Stimulated activated naive B cell treated with anti-CD40 and anti-IgM and Interleukin-4, amounts not matched to agents 10 μg/mL and 1 μg/mL and 100 μg/mL, for 72 hours (primary cell): Measurements from ENCODE around the gene SLC22A23.
A peak's percentile ranks its signal among the peaks of the same experiment; 100 is the strongest.
"Not testable (repeated sequence)": the region's sequence is repeated elsewhere in the genome, so short reads cannot be mapped to it uniquely, and the experiment has no call there.

ENCODE experiments used
- ATAC-seq, 2 donors: fragments of 150-1000 bp; cut with Tn5 transposase; replicated peaks; 2 replicates each; pipeline ENCODE4 v1.10.0; 2021; ENCODE audit warnings: moderate library complexity in 1 of 2
- DNase-seq: peaks from one replicate; pipeline ENCODE4 v3.0.0; 2021
- H3K27ac Mint-ChIP-seq: one replicate; pipeline ENCODE4 v1.8.0; 2022; ENCODE audit warnings: mild to moderate bottlenecking, mixed read lengths
- H3K27me3 Mint-ChIP-seq, 2 donors: one replicate each; pipeline ENCODE4 v1.8.0; 2022; ENCODE audit warnings: mixed read lengths in 2 of 2
- H3K36me3 Mint-ChIP-seq, 2 donors: one replicate each; pipeline ENCODE4 v1.8.0; 2022; ENCODE audit warnings: mixed read lengths in 2 of 2, mild to moderate bottlenecking in 1 of 2
- H3K4me1 Mint-ChIP-seq, 2 donors: one replicate each; pipeline ENCODE4 v1.8.0; 2022; ENCODE audit warnings: mixed read lengths in 2 of 2, mild to moderate bottlenecking in 1 of 2
- H3K4me3 Mint-ChIP-seq, 2 donors: one replicate each; pipeline ENCODE4 v1.8.0; 2022; ENCODE audit warnings: mild to moderate bottlenecking in 2 of 2, mixed read lengths in 2 of 2, moderate library complexity in 1 of 2
- H3K9me3 Mint-ChIP-seq, 2 donors: one replicate each; pipeline ENCODE4 v1.8.0; 2022; ENCODE audit warnings: mixed read lengths in 2 of 2, mild to moderate bottlenecking in 1 of 2

The SLC22A23 gene

GRCh38 chr6:3379482-3380060 lies 77.3 kb downstream of the SLC22A23 start:
- no peak for ATAC-seq
- Mint-ChIP-seq H3K27ac (no peak overlapping the region), H3K36me3 (no peaks in the 10 kb centered on the region), H3K4me3 (no peak overlapping the region), H3K4me1 (peaks cover 11 to 32% of the 10 kb centered on the region in 2 donors), H3K27me3 (peaks cover 4 to 23% of the 10 kb centered on the region in 2 donors), H3K9me3 (no peaks in the 10 kb centered on the region)
- DNase-seq, result no peak

- DNase-seq, H3K9me3 Mint-ChIP-seq, ATAC-seq, H3K27ac Mint-ChIP-seq, H3K36me3 Mint-ChIP-seq, H3K4me3 Mint-ChIP-seq: not testable (repeated sequence)
- Mint-ChIP-seq H3K27me3 (peaks cover 4 to 23% of the 10 kb centered on the region in 2 donors), H3K4me1 (peaks cover 9 to 31% of the 10 kb centered on the region in 2 donors)
Measured at GRCh38 chr6:3378808-3379207, 78.0 kb downstream of the SLC22A23 start.

- H3K36me3 Mint-ChIP-seq, H3K27ac Mint-ChIP-seq, H3K9me3 Mint-ChIP-seq, DNase-seq, H3K4me3 Mint-ChIP-seq: not testable (repeated sequence)
- peaks cover 8 to 27% of the 10 kb centered on the region in 2 donors for H3K4me1 Mint-ChIP-seq
- H3K27me3 Mint-ChIP-seq, result peaks cover 4 to 23% of the 10 kb centered on the region in 2 donors
- peak; percentile 87 for ATAC-seq
Measured at GRCh38 chr6:3378398-3378782, 78.5 kb downstream of the SLC22A23 start.

- Mint-ChIP-seq H3K4me3 (no peak overlapping the region), H3K36me3 (no peaks in the 10 kb centered on the region), H3K27ac (no peak overlapping the region), H3K4me1 (peaks cover 8 to 21% of the 10 kb centered on the region in 2 donors), H3K9me3 (no peaks in the 10 kb centered on the region), H3K27me3 (peaks cover 4 to 23% of the 10 kb centered on the region in 2 donors)
- DNase-seq (no peak), ATAC-seq (no peak)
Measured at GRCh38 chr6:3377536-3378397, 79.1 kb downstream of the SLC22A23 start.

GRCh38 chr6:3376893-3377535 lies 79.8 kb downstream of the SLC22A23 start:
- H3K27ac Mint-ChIP-seq, result no peak overlapping the region
- no peaks in the 10 kb centered on the region for H3K9me3 Mint-ChIP-seq
- H3K36me3 Mint-ChIP-seq, result no peaks in the 10 kb centered on the region
- ATAC-seq, result no peak
- H3K4me1 Mint-ChIP-seq, result peaks cover 8 to 13% of the 10 kb centered on the region in 2 donors
- no peak for DNase-seq
- H3K27me3 Mint-ChIP-seq, result peaks cover 8 to 23% of the 10 kb centered on the region in 2 donors
- no peak overlapping the region for H3K4me3 Mint-ChIP-seq

- Mint-ChIP-seq H3K36me3 (no peaks in the 10 kb centered on the region), H3K27me3 (peaks cover 9 to 23% of the 10 kb centered on the region in 2 donors), H3K4me3 (no peak overlapping the region), H3K9me3 (no peaks in the 10 kb centered on the region), H3K27ac (no peak overlapping the region), H3K4me1 (peaks cover 7 to 8% of the 10 kb centered on the region in 2 donors)
- no peak for ATAC-seq
- no peak for DNase-seq
Measured at GRCh38 chr6:3376064-3376463, 80.8 kb downstream of the SLC22A23 start.

GRCh38 chr6:3373597-3374203 lies 83.2 kb downstream of the SLC22A23 start:
- Mint-ChIP-seq H3K36me3 (no peaks in the 10 kb centered on the region), H3K9me3 (no peaks in the 10 kb centered on the region), H3K27me3 (peaks cover 5 to 13% of the 10 kb centered on the region in 2 donors), H3K27ac (no peak overlapping the region), H3K4me3 (no peak overlapping the region), H3K4me1 (peaks cover 6 to 8% of the 10 kb centered on the region in 2 donors)
- ATAC-seq, result no peak
- DNase-seq, result no peak

GRCh38 chr6:3372912-3373554 lies 83.8 kb downstream of the SLC22A23 start:
- DNase-seq (no peak), ATAC-seq (no peak)
- Mint-ChIP-seq H3K9me3 (no peaks in the 10 kb centered on the region), H3K4me3 (no peak overlapping the region), H3K4me1 (peaks cover 8 to 10% of the 10 kb centered on the region in 2 donors), H3K27ac (no peak overlapping the region), H3K27me3 (peaks cover 5 to 18% of the 10 kb centered on the region in 2 donors), H3K36me3 (no peaks in the 10 kb centered on the region)

- Mint-ChIP-seq H3K36me3 (no peaks in the 10 kb centered on the region), H3K4me1 (peaks cover 11 to 15% of the 10 kb centered on the region in 2 donors)
- ATAC-seq, result no peak
Measured at GRCh38 chr6:3372184-3372846, 84.5 kb downstream of the SLC22A23 start.

GRCh38 chr6:3371222-3371949 lies 85.5 kb downstream of the SLC22A23 start:
- Mint-ChIP-seq H3K27ac (no peak overlapping the region), H3K4me3 (no peak overlapping the region), H3K36me3 (no peaks in the 10 kb centered on the region), H3K27me3 (peaks cover 8 to 15% of the 10 kb centered on the region in 2 donors), H3K9me3 (no peaks in the 10 kb centered on the region), H3K4me1 (peaks cover 19 to 24% of the 10 kb centered on the region in 2 donors)
- DNase-seq, result no peak
- no peak for ATAC-seq

More at GRCh38 chr6:3372184-3372846, 84.5 kb downstream of the SLC22A23 start:
- H3K9me3 Mint-ChIP-seq, result no peaks in the 10 kb centered on the region
- no peak overlapping the region for H3K4me3 Mint-ChIP-seq
- DNase-seq, result no peak
- H3K27me3 Mint-ChIP-seq, result peaks cover 5 to 17% of the 10 kb centered on the region in 2 donors
- H3K27ac Mint-ChIP-seq, result no peak overlapping the region

GRCh38 chr6:3370361-3371221 lies 86.3 kb downstream of the SLC22A23 start:
- ATAC-seq (no peak), DNase-seq (no peak)
- no peaks in the 10 kb centered on the region for H3K36me3 Mint-ChIP-seq
- no peaks in the 10 kb centered on the region for H3K9me3 Mint-ChIP-seq
- peaks cover 9 to 13% of the 10 kb centered on the region in 2 donors for H3K27me3 Mint-ChIP-seq
- peaks cover 19 to 24% of the 10 kb centered on the region in 2 donors for H3K4me1 Mint-ChIP-seq
- no peak overlapping the region for H3K4me3 Mint-ChIP-seq
- no peak overlapping the region for H3K27ac Mint-ChIP-seq

GRCh38 chr6:3369985-3370360 lies 86.9 kb downstream of the SLC22A23 start:
- H3K9me3 Mint-ChIP-seq, result no peaks in the 10 kb centered on the region
- DNase-seq (no peak), ATAC-seq (no peak)
- no peak overlapping the region for H3K27ac Mint-ChIP-seq
- no peaks in the 10 kb centered on the region for H3K36me3 Mint-ChIP-seq
- H3K27me3 Mint-ChIP-seq, result peaks cover 9 to 13% of the 10 kb centered on the region in 2 donors
- H3K4me3 Mint-ChIP-seq, result no peak overlapping the region
- peaks cover 19 to 24% of the 10 kb centered on the region in 2 donors for H3K4me1 Mint-ChIP-seq
